SU-DHL-6 (cell line): Measurements from ENCODE around the gene COG7.

ENCODE experiments used
- EZH2phosphoT487 ChIP-seq: fragments of 200-600 bp; sonication (generic), shearing (Covaris generic); conservative IDR thresholded peaks from 2 replicates; pipeline ENCODE4 v1.6.1; 2018; ENCODE audit warnings: mild to moderate bottlenecking, antibody characterized with exemption, low read length, moderate library complexity, mixed read lengths
- TF ChIP-seq, protein P1 (sequence below): fragments of 200-600 bp; sonication (generic); IDR thresholded peaks from one replicate; pipeline ENCODE4 v1.5.1; 2017; ENCODE audit warnings: antibody characterized with exemption, mild to moderate bottlenecking, low read length, moderate library complexity; ENCODE audit not compliant: insufficient read depth, poor library complexity, severe bottlenecking

DNA sequence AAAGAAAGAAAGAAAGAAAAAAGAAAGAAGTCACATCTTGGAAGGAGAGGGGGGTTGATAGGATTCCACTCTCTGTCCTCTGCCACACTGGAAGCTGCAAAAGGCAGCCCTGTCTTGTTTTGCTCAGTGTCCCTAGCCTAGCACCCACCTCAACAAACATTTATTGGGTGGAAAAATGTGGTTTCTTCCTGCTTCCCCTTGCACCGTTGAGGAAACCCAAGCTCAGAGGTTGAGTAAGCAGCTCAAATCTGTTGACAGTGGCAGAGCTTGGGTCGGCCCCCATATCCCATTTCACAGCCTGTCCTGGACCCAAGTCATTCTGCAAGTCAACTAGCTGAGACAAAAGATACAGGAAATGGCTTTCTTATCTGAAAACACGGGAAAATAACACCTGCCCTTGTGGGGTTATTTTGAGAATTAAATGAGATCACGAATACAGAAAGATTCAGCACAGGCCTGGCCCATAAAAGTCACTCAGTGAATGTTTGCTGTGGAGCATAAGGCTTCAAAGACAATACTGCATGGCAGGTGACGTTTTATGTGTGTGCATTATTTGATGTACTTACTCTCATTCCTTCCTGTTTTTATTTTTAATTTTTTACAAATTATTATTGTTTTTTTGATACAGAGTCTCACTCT lies 87.3 kb downstream of the COG7 start:
- TF ChIP-seq, protein P1, sequence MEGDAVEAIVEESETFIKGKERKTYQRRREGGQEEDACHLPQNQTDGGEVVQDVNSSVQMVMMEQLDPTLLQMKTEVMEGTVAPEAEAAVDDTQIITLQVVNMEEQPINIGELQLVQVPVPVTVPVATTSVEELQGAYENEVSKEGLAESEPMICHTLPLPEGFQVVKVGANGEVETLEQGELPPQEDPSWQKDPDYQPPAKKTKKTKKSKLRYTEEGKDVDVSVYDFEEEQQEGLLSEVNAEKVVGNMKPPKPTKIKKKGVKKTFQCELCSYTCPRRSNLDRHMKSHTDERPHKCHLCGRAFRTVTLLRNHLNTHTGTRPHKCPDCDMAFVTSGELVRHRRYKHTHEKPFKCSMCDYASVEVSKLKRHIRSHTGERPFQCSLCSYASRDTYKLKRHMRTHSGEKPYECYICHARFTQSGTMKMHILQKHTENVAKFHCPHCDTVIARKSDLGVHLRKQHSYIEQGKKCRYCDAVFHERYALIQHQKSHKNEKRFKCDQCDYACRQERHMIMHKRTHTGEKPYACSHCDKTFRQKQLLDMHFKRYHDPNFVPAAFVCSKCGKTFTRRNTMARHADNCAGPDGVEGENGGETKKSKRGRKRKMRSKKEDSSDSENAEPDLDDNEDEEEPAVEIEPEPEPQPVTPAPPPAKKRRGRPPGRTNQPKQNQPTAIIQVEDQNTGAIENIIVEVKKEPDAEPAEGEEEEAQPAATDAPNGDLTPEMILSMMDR: no peak
- no peak for TF ChIP-seq EZH2phosphoT487
